MM.1S (cell line): ENCODE measurements around the gene CLTC.

Experiments
- CTCF ChIP-seq: fragments of 300-600 bp; sonication (generic); IDR thresholded peaks from 2 replicates; pipeline ENCODE4 v1.5.1; 2016; ENCODE audit warnings: antibody characterized with exemption, low read length, mixed read lengths
- EZH2 ChIP-seq: fragments of 300-600 bp; sonication (generic); optimal IDR thresholded peaks from 2 replicates; pipeline ENCODE3; 2017; ENCODE audit warnings: low read depth, mild to moderate bottlenecking, antibody characterized with exemption, low read length, mixed read lengths
- EZH2phosphoT487 ChIP-seq: fragments of 300-600 bp; sonication (generic); IDR thresholded peaks from 2 replicates; pipeline ENCODE4 v1.6.1; 2018; ENCODE audit warnings: antibody characterized with exemption, low read length

- no peak for TF ChIP-seq CTCF
- no peak for TF ChIP-seq EZH2phosphoT487
- no peak for TF ChIP-seq EZH2
Measured at GRCh38 chr17:59716427-59716826, 96.7 kb downstream of the CLTC start.
